Measurements from ENCODE around the gene CSNK1G3.

DNA sequence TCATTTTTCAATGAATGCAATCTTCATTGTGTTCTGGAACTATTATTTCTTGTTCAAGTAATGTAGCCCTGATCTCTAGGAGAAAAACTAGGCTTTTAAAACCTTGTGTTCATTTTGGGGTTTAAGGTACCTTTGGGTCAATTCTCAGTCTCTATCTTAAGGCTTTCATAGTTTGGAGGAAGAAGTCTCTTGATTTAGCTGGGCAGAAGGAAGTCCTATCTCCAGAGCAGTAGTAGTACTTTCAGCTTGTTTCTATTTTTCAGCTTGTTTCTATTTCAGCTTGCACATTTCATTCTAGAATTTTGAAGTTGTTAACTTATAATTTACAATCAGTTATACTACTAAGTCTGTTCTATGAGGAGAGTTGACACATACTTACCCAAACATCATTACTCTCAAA lies 15.2 kb downstream of the CSNK1G3 start:
- TF ChIP-seq POLR2A (IDR thresholded peaks at IDR 0.05), result no peak
- TF ChIP-seq, protein P1, sequence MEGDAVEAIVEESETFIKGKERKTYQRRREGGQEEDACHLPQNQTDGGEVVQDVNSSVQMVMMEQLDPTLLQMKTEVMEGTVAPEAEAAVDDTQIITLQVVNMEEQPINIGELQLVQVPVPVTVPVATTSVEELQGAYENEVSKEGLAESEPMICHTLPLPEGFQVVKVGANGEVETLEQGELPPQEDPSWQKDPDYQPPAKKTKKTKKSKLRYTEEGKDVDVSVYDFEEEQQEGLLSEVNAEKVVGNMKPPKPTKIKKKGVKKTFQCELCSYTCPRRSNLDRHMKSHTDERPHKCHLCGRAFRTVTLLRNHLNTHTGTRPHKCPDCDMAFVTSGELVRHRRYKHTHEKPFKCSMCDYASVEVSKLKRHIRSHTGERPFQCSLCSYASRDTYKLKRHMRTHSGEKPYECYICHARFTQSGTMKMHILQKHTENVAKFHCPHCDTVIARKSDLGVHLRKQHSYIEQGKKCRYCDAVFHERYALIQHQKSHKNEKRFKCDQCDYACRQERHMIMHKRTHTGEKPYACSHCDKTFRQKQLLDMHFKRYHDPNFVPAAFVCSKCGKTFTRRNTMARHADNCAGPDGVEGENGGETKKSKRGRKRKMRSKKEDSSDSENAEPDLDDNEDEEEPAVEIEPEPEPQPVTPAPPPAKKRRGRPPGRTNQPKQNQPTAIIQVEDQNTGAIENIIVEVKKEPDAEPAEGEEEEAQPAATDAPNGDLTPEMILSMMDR (IDR thresholded peaks at IDR 0.05 in 8 of 11, conservative IDR thresholded peaks at IDR 0.05 in 3 of 11), result no peak

All from spleen (tissue), 7 donors.